GM19023 (cell line): ENCODE measurements around the gene KNDC1.
"Not testable (repeated sequence)": the region's sequence is repeated elsewhere in the genome, so short reads cannot be mapped to it uniquely, and the experiment has no call there.

ENCODE experiments used
- ATAC-seq: cut with Tn5 transposase; IDR thresholded peaks from one replicate; pipeline ENCODE4 v1.9.1; 2021; ENCODE audit warnings: mild to moderate bottlenecking, moderate library complexity; ENCODE audit not compliant: unreplicated experiment

KNDC1 gene

DNA sequence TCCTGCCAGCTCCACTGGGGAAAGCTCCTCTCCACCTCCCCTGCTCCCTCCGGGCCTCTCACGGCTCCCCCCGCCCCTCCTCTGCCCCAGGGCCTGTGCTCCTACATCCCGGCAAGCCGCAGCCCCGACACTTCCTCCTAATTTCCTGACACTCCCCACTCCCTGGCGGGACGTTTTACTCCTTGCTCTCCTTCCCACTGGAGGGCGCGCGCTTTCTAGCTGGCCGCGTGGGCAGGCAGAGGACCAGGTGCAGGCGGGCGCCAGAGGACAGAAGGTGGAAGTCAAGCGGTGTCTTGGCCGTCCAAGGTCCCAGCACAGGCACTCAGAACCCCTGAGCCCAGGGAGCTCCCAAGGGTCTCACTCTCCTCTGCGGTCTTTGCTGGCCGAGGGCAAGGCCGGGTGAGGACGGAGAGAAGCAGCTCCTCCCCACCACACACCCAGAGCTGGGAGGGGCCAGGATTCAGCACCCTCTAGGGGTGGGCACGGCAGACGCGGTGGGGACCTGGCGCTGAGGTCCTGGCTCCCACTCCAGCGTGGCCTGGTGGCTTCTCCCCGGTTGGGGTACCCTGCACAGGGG is 97.6 kb downstream of the KNDC1 start:
- no peak for ATAC-seq

GRCh38 chr10:133258066-133258817 is 98.2 kb downstream of the KNDC1 start:
- ATAC-seq: no peak

GRCh38 chr10:133258818-133259601 is 99.0 kb downstream of the KNDC1 start:
- ATAC-seq: no peak

- no peak for ATAC-seq
Measured at GRCh38 chr10:133259602-133259989, 99.6 kb downstream of the KNDC1 start.

GRCh38 chr10:133260895-133261725 is 101.1 kb downstream of the KNDC1 start:
- peak; percentile 62 for ATAC-seq

- ATAC-seq: peak; percentile 53
Measured at GRCh38 chr10:133261726-133262325, 101.8 kb downstream of the KNDC1 start.

GRCh38 chr10:133262696-133263095 is 102.7 kb downstream of the KNDC1 start:
- no peak for ATAC-seq

- ATAC-seq: no peak
Measured at GRCh38 chr10:133263674-133264073, 103.7 kb downstream of the KNDC1 start.

- no peak for ATAC-seq
Measured at GRCh38 chr10:133264461-133264860, 104.4 kb downstream of the KNDC1 start.

DNA sequence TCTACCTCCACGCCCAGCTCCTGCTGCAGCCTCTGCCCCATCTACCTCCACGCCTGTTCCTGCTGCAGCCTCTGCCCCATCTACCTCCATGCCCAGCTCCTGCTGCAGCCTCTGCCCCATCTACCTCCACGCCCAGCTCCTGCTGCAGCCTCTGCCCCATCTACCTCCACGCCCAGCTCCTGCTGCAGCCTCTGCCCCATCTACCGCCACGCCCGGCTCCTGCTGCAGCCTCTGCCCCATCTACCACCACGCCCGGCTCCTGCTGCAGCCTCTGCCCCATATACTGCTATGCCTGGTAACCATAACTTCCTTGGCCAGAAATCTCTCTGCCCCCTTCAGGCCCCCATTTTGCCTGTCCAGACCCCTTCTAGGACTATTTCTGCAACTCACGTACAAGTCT is 105.0 kb downstream of the KNDC1 start:
- ATAC-seq: not testable (repeated sequence)

DNA sequence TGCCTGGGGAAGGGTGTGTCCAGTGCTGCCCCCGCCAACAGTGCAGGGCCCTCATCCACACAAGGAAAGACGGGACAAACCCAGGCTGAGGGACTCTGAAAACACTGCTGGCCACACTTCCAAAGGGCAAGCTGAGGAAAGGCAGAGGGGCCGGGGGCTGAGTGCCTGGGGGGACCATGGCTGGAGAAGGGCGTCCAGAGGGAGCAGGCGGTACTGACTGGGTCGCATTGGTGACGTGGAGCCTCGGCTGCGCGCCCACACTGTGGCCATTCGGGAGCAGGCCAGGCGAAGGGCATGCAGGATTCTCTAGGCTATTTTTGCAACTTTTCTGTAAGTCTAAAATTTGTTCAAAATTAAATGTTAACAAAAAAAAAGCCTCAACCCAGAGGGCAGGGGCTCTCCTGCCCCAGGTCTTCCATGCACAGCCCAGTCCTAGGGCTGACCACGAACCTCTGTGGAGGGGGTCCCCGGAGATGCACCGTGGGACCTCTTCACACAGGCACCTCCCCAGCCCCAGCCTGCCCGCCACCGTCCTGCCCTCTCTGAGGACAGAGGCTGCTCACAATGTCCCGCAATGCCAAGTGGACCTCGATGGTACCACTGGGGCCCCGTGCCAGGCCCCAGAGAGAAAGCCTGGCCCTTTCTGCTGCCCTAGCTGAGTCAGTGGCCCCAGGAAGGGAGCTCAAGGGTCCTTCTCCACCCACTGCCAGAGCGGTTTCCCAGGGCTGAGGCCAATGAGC is 106.2 kb downstream of the KNDC1 start:
- no peak for ATAC-seq

- ATAC-seq: no peak
Measured at GRCh38 chr10:133267293-133267692, 107.3 kb downstream of the KNDC1 start.

DNA sequence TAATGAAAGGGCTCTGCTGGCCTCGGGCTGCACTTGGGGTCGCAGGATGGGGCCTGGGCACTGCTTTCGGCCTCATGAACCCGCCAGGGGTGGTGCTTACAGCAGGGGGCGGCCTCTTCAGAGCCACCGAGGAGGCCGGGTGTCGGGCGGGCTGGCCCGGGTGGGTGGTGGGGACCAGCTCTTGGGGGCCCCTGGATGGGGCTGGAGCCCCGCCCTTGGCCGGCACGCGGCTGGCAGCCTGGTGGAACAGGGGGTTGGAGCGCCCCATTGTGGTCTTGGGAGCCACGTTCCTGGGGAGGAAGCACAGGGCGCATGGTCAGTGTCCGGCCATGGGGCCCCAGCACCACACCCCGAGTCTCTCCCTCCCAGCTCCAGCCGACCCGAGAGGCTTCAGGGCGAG is 107.8 kb downstream of the KNDC1 start:
- no peak for ATAC-seq

DNA sequence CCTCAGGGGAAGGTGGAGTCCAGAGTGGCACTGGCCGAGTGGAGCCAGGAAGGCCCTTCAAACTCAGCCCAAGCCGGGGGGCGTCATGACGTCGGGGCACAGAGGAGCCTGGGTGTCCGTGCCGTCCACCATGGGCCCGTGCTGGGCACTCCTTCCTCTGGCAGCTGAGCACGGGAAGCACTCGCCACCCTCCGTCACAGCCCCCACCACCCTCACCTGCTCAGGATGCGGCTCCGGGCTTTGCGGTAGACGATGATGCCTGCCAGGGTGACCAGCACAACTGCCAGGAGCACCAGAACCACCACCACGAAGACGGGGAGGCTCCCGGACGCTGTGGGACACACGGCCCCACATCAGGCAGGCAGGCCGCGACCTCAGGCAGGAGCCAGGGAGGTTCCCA is 108.5 kb downstream of the KNDC1 start:
- ATAC-seq: no peak

DNA sequence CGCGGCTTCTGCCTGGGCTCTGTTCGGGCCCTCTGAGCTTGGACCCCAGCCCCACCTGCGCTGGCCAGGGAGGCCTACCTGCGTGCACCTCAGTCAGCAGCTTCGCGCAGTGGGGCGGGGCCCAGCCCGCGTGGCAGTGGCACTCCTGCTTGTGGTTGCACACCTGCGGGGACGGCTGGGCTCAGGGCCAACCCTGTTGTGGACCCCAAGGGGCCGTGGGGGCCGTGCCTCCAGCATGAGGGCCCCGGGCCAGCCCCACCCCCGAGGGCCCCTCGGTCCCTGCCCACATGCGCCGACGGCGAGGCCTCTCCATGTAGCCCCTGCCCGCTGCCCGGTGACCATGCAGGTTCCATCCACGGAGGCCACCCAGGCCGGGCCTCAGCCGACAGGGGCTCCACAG is 109.3 kb downstream of the KNDC1 start:
- no peak for ATAC-seq

DNA sequence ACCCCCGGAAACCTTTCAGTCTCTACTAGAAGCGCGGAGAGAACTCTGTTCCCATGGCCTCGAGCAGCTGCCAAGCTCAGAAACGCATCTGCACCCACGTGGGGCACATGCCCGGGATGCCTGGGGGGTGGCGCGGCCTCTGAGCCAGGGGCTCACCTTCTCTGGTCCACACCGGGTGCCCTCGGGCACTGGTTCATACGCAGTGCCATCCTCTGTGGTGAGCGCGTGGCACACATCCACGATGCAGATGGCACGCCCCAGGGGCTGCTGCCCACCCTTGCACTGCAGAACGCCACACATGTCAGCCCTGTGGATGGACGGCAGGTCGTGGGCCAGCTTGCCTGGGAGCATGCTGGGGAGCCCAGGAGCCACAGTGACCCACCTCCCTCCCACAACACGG is 110.2 kb downstream of the KNDC1 start:
- no peak for ATAC-seq

DNA sequence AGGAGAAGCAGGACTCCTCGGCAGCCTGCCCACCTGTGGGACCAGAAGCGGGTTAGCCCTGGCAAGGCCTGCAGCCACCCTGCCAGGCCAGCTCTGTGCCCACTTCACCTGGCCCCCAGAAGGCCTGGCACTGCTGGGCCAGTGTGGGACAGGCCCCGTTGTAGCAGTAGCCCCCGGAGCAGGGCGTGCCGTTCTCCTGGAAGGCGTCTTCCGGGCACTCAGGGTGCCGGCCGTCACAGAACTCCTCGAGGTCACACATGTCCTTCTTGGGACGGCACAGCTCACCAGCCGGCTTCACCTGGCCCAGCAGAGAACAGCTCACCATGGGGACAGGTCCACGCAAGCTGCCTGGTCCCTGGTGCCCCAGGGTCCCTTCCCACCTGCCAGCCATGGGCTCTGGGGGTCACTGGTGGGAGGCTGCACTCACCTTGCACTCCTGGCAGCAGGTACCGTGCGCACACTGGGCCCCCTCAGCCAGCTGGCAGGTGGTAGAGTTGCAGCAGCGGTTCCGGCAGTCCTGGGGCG is 110.8 kb downstream of the KNDC1 start:
- ATAC-seq: no peak

GRCh38 chr10:133271521-133272300 is 111.7 kb downstream of the KNDC1 start:
- ATAC-seq: no peak
